Measurements from ENCODE around the gene PSMB3.

Gene PSMB3

GRCh38 chr17:38751144-38751807 is 1.3 kb upstream of the PSMB3 start:
- no peak for DNase-seq
- peak overlapping the region; percentile 52 for H3K9ac ChIP-seq (ENCODE audit: low read length)
- no peak overlapping the region for H3K23ac ChIP-seq (ENCODE audit: low read length in 2 of 2)
- no peak overlapping the region for H2BK5ac ChIP-seq (ENCODE audit: low read depth, low read length, poor library complexity, severe bottlenecking)
- no peak overlapping the region for H4K91ac ChIP-seq (ENCODE audit: low read length)
- peak overlapping the region; percentile 97 for H3K4me2 ChIP-seq (ENCODE audit: low read length, poor library complexity, severe bottlenecking)
- peaks cover 24 to 27% of the 10 kb centered on the region in 2 experiments for H3K36me3 ChIP-seq (ENCODE audit: control insufficient read depth in 1 of 2, insufficient read depth in 2 of 2, low read depth in 1 of 2, low read length in 2 of 2)
- no peak overlapping the region for H2BK15ac ChIP-seq (ENCODE audit: low read depth, poor library complexity, severe bottlenecking)
- peak overlapping the region; percentile 65 for H3K27ac ChIP-seq (ENCODE audit: low read length, poor library complexity, severe bottlenecking)
- no peak overlapping the region for H3K4ac ChIP-seq (ENCODE audit: low read depth in 1 of 2, low read length in 2 of 2)
- H2AFZ ChIP-seq (ENCODE audit: low read depth, low read length): no peak overlapping the region
- H3K79me1 ChIP-seq (replicated peaks; ENCODE audit: low read length, poor library complexity, severe bottlenecking): peaks cover 15% of the 10 kb centered on the region
- no peak overlapping the region for H2BK120ac ChIP-seq (ENCODE audit: low read depth, low read length)
- peak overlapping the region in 1 of 2 experiments; percentile 88 for H3K4me3 ChIP-seq (ENCODE audit: insufficient read depth in 1 of 2, low read depth in 1 of 2, low read length in 2 of 2)
- no peak overlapping the region for H3K14ac ChIP-seq (ENCODE audit: low read length in 2 of 2)
- no peaks in the 10 kb centered on the region for H3K27me3 ChIP-seq (ENCODE audit: control insufficient read depth in 1 of 2, insufficient read depth in 1 of 2, low read length in 2 of 2)
- no peaks in the 10 kb centered on the region for H3K9me3 ChIP-seq (ENCODE audit: control insufficient read depth, low read length)
- peaks cover 37% of the 10 kb centered on the region for H3K4me1 ChIP-seq (ENCODE audit: control insufficient read depth, insufficient read depth, low read depth, low read length)
- no peak overlapping the region for H2BK12ac ChIP-seq (ENCODE audit: low read length in 2 of 2)
- H2AK5ac ChIP-seq (ENCODE audit: low read length, severe bottlenecking): no peak overlapping the region
- H3K18ac ChIP-seq (ENCODE audit: low read depth in 1 of 2, low read length in 2 of 2): no peak overlapping the region
- WGBS: 1% methylated on average over 7 of the region's 10 CpGs
- H4K8ac ChIP-seq (ENCODE audit: low read length): no peak overlapping the region

- WGBS: under 1% methylated on average over 44 of the region's 44 CpGs
- H3K4me3 ChIP-seq (ENCODE audit: insufficient read depth in 1 of 2, low read depth in 1 of 2, low read length in 2 of 2): peak overlapping the region; percentile 65 to 88
- H2BK120ac ChIP-seq (ENCODE audit: low read depth, low read length): no peak overlapping the region
- no peak overlapping the region for H2AK5ac ChIP-seq (ENCODE audit: low read length, severe bottlenecking)
- H3K23ac ChIP-seq (ENCODE audit: low read length in 2 of 2): no peak overlapping the region
- peak; percentile 94 for DNase-seq
- H2AFZ ChIP-seq (ENCODE audit: low read depth, low read length): peak overlapping the region; percentile 66
- no peak overlapping the region for H2BK12ac ChIP-seq (ENCODE audit: low read length in 2 of 2)
- peak overlapping the region; percentile 96 for H3K4me2 ChIP-seq (ENCODE audit: low read length, poor library complexity, severe bottlenecking)
- no peak overlapping the region for H2BK5ac ChIP-seq (ENCODE audit: low read depth, low read length, poor library complexity, severe bottlenecking)
- H3K4me1 ChIP-seq (ENCODE audit: control insufficient read depth, insufficient read depth, low read depth, low read length): peaks cover 31% of the 10 kb centered on the region
- no peaks in the 10 kb centered on the region for H3K9me3 ChIP-seq (ENCODE audit: control insufficient read depth, low read length)
- peak overlapping the region; percentile 95 for H3K9ac ChIP-seq (ENCODE audit: low read length)
- H3K27me3 ChIP-seq (ENCODE audit: control insufficient read depth in 1 of 2, insufficient read depth in 1 of 2, low read length in 2 of 2): no peaks in the 10 kb centered on the region
- H3K18ac ChIP-seq (ENCODE audit: low read depth in 1 of 2, low read length in 2 of 2): peak overlapping the region; percentile 40 to 54
- peaks cover 30 to 32% of the 10 kb centered on the region in 2 experiments for H3K36me3 ChIP-seq (ENCODE audit: control insufficient read depth in 1 of 2, insufficient read depth in 2 of 2, low read depth in 1 of 2, low read length in 2 of 2)
- H2BK15ac ChIP-seq (ENCODE audit: low read depth, poor library complexity, severe bottlenecking): no peak overlapping the region
- no peak overlapping the region for H3K4ac ChIP-seq (ENCODE audit: low read depth in 1 of 2, low read length in 2 of 2)
- H3K27ac ChIP-seq (ENCODE audit: low read length, poor library complexity, severe bottlenecking): peak overlapping the region; percentile 39
- peaks cover 15% of the 10 kb centered on the region for H3K79me1 ChIP-seq (replicated peaks; ENCODE audit: low read length, poor library complexity, severe bottlenecking)
- H3K14ac ChIP-seq (ENCODE audit: low read length in 2 of 2): peak overlapping the region in 1 of 2 experiments; percentile 35
- peak overlapping the region; percentile 71 for H4K91ac ChIP-seq (ENCODE audit: low read length)
- H4K8ac ChIP-seq (ENCODE audit: low read length): peak overlapping the region; percentile 59
Observed at GRCh38 chr17:38751808-38752307, 683 bp upstream of the PSMB3 start.

- Histone ChIP-seq H3K4me1 (ENCODE audit: control insufficient read depth, insufficient read depth, low read depth, low read length) (peaks cover 29% of the 10 kb centered on the region), H3K27ac (ENCODE audit: low read length, poor library complexity, severe bottlenecking) (peak overlapping the region; percentile 31), H2AK5ac (ENCODE audit: low read length, severe bottlenecking) (no peak overlapping the region), H4K8ac (ENCODE audit: low read length) (peak overlapping the region; percentile 94), H3K4me2 (ENCODE audit: low read length, poor library complexity, severe bottlenecking) (peak overlapping the region; percentile 79), H3K18ac (ENCODE audit: low read depth in 1 of 2, low read length in 2 of 2) (peak overlapping the region; percentile 14 to 96), H3K14ac (ENCODE audit: low read length in 2 of 2) (no peak overlapping the region), H3K4me3 (ENCODE audit: insufficient read depth in 1 of 2, low read depth in 1 of 2, low read length in 2 of 2) (peak overlapping the region; percentile 74 to 88), H2BK12ac (ENCODE audit: low read length in 2 of 2) (peak overlapping the region in 1 of 2 experiments; percentile 47), H3K36me3 (ENCODE audit: control insufficient read depth in 1 of 2, insufficient read depth in 2 of 2, low read depth in 1 of 2, low read length in 2 of 2) (peaks cover 39 to 42% of the 10 kb centered on the region in 2 experiments), H3K9me3 (ENCODE audit: control insufficient read depth, low read length) (no peaks in the 10 kb centered on the region), H3K4ac (ENCODE audit: low read depth in 1 of 2, low read length in 2 of 2) (peak overlapping the region; percentile 63 to 86), H2BK120ac (ENCODE audit: low read depth, low read length) (no peak overlapping the region), H4K91ac (ENCODE audit: low read length) (peak overlapping the region; percentile 87), H3K9ac (ENCODE audit: low read length) (peak overlapping the region; percentile 95), H3K23ac (ENCODE audit: low read length in 2 of 2) (peak overlapping the region; percentile 32 to 71), H2AFZ (ENCODE audit: low read depth, low read length) (no peak overlapping the region), H2BK15ac (ENCODE audit: low read depth, poor library complexity, severe bottlenecking) (peak overlapping the region; percentile 89), H3K79me1 (replicated peaks; ENCODE audit: low read length, poor library complexity, severe bottlenecking) (peaks cover 17% of the 10 kb centered on the region), H2BK5ac (ENCODE audit: low read depth, low read length, poor library complexity, severe bottlenecking) (no peak overlapping the region), H3K27me3 (ENCODE audit: control insufficient read depth in 1 of 2, insufficient read depth in 1 of 2, low read length in 2 of 2) (no peaks in the 10 kb centered on the region)
- WGBS: 11% methylated on average over 22 of the region's 22 CpGs
- DNase-seq: no peak
Observed at GRCh38 chr17:38753071-38753506, 548 bp downstream of the PSMB3 start.

- peak; percentile 39 for DNase-seq
- 77% methylated on average over 4 of the region's 4 CpGs for WGBS
- Histone ChIP-seq H2BK15ac (ENCODE audit: low read depth, poor library complexity, severe bottlenecking) (no peak overlapping the region), H3K9ac (ENCODE audit: low read length) (no peak overlapping the region), H2BK5ac (ENCODE audit: low read depth, low read length, poor library complexity, severe bottlenecking) (no peak overlapping the region), H2AFZ (ENCODE audit: low read depth, low read length) (no peak overlapping the region), H3K27ac (ENCODE audit: low read length, poor library complexity, severe bottlenecking) (no peak overlapping the region), H2BK12ac (ENCODE audit: low read length in 2 of 2) (no peak overlapping the region), H2BK120ac (ENCODE audit: low read depth, low read length) (no peak overlapping the region), H3K4ac (ENCODE audit: low read depth in 1 of 2, low read length in 2 of 2) (no peak overlapping the region), H4K91ac (ENCODE audit: low read length) (no peak overlapping the region), H3K14ac (ENCODE audit: low read length in 2 of 2) (no peak overlapping the region), H3K4me2 (ENCODE audit: low read length, poor library complexity, severe bottlenecking) (no peak overlapping the region), H3K9me3 (ENCODE audit: control insufficient read depth, low read length) (no peaks in the 10 kb centered on the region), H3K79me1 (replicated peaks; ENCODE audit: low read length, poor library complexity, severe bottlenecking) (peaks cover 27% of the 10 kb centered on the region), H3K18ac (ENCODE audit: low read depth in 1 of 2, low read length in 2 of 2) (no peak overlapping the region), H3K4me3 (ENCODE audit: insufficient read depth in 1 of 2, low read depth in 1 of 2, low read length in 2 of 2) (no peak overlapping the region), H3K27me3 (ENCODE audit: control insufficient read depth in 1 of 2, insufficient read depth in 1 of 2, low read length in 2 of 2) (no peaks in the 10 kb centered on the region), H3K23ac (ENCODE audit: low read length in 2 of 2) (no peak overlapping the region), H4K8ac (ENCODE audit: low read length) (no peak overlapping the region), H3K36me3 (ENCODE audit: control insufficient read depth in 1 of 2, insufficient read depth in 2 of 2, low read depth in 1 of 2, low read length in 2 of 2) (peaks cover 67 to 92% of the 10 kb centered on the region in 2 experiments), H3K4me1 (ENCODE audit: control insufficient read depth, insufficient read depth, low read depth, low read length) (no peaks in the 10 kb centered on the region), H2AK5ac (ENCODE audit: low read length, severe bottlenecking) (no peak overlapping the region)
Observed at GRCh38 chr17:38761612-38762011, 9.1 kb downstream of the PSMB3 start.

All from mesenchymal stem cell (in vitro differentiated cells and primary cell).